Fibroblast of skin of right quadriceps (primary cell): ENCODE results near the gene HHIPL1.
"Not testable (repeated sequence)": the region's sequence is repeated elsewhere in the genome, so short reads cannot be mapped to it uniquely, and the experiment has no call there.

Experiments used
- DNase-seq: peaks from one replicate; pipeline ENCODE4 v3.0.0-alpha.2; 2013

Gene HHIPL1

GRCh38 chr14:99636487-99636886 lies 8.4 kb upstream of the HHIPL1 start:
- DNase-seq, result no peak

- DNase-seq, result no peak
Measured at GRCh38 chr14:99637624-99638023, 7.3 kb upstream of the HHIPL1 start.

GRCh38 chr14:99642771-99643170 lies 2.2 kb upstream of the HHIPL1 start:
- not testable (repeated sequence) for DNase-seq

- no peak for DNase-seq
Measured at GRCh38 chr14:99643343-99643742, 1.6 kb upstream of the HHIPL1 start.

GRCh38 chr14:99644035-99644587 lies 818 bp upstream of the HHIPL1 start:
- DNase-seq, result no peak

- DNase-seq, result no peak
Measured at GRCh38 chr14:99645545-99646505, 896 bp downstream of the HHIPL1 start.

- no peak for DNase-seq
Measured at GRCh38 chr14:99647411-99647810, 2.5 kb downstream of the HHIPL1 start.

GRCh38 chr14:99648027-99648784 lies 3.3 kb downstream of the HHIPL1 start:
- no peak for DNase-seq

GRCh38 chr14:99649219-99649618 lies 4.3 kb downstream of the HHIPL1 start:
- DNase-seq, result peak; percentile 66

- no peak for DNase-seq
Measured at GRCh38 chr14:99649643-99650042, 4.7 kb downstream of the HHIPL1 start.

- DNase-seq, result no peak
Measured at GRCh38 chr14:99650189-99650588, 5.3 kb downstream of the HHIPL1 start.

- no peak for DNase-seq
Measured at GRCh38 chr14:99651953-99652746, 7.2 kb downstream of the HHIPL1 start.

GRCh38 chr14:99654235-99654985 lies 9.5 kb downstream of the HHIPL1 start:
- DNase-seq, result peak; percentile 59

GRCh38 chr14:99655521-99655920 lies 10.6 kb downstream of the HHIPL1 start:
- peak; percentile 22 for DNase-seq

GRCh38 chr14:99656171-99656570 lies 11.2 kb downstream of the HHIPL1 start:
- no peak for DNase-seq

GRCh38 chr14:99657645-99658155 lies 12.8 kb downstream of the HHIPL1 start:
- DNase-seq, result no peak

- DNase-seq, result no peak
Measured at GRCh38 chr14:99658218-99658845, 13.4 kb downstream of the HHIPL1 start.

GRCh38 chr14:99659333-99659741 lies 14.4 kb downstream of the HHIPL1 start:
- no peak for DNase-seq

GRCh38 chr14:99660006-99660566 lies 15.2 kb downstream of the HHIPL1 start:
- no peak for DNase-seq

- DNase-seq, result peak; percentile 60
Measured at GRCh38 chr14:99660794-99661193, 15.9 kb downstream of the HHIPL1 start.

GRCh38 chr14:99661206-99661605 lies 16.3 kb downstream of the HHIPL1 start:
- DNase-seq, result not testable (repeated sequence)
